ENCODE measurements around the gene UBE2D1.

DNA sequence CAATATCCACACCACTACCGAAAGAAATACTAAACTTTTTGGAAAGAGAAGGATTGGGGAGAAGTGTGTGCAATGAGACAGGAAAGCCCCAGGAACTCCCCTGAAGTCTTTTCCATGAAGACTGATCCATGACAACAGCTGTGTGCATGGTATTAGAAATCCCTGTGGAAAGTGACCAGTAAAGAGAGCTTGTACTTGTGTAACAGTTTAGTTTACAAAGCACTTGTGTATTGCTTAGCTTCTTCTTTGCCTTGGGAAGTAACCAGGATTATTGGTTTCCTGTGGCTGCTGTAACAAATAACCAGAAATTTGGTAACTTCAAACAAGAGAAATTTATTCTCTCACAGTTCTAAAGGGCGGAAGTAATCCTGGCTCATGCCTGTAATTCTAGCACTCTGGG, 69.2 kb downstream of the UBE2D1 start:
- TF ChIP-seq POLR2A (IDR thresholded peaks at IDR 0.05; ENCODE audit: low read depth, low read length), result no peak
- no peak for TF ChIP-seq POLR2AphosphoS5 (IDR thresholded peaks at IDR 0.05; ENCODE audit: low read depth, low read length)

All from GM12892 (cell line).